Ishikawa (cell line): ENCODE measurements around the gene ATXN7.

Source experiments
- CEBPB ChIP-seq: IDR thresholded peaks from 2 replicates; pipeline ENCODE4 v1.6.1; 2012
- CREB1 ChIP-seq: IDR thresholded peaks from 2 replicates; pipeline ENCODE4 v1.6.1; 2012; ENCODE audit warnings: low read depth
- EGR1 ChIP-seq: IDR thresholded peaks from 2 replicates; pipeline ENCODE4 v1.6.1; 2012
- EP300 ChIP-seq: IDR thresholded peaks from 2 replicates; pipeline ENCODE4 v1.6.1; 2012; ENCODE audit warnings: borderline replicate concordance
- FOXM1 ChIP-seq: IDR thresholded peaks from 2 replicates; pipeline ENCODE4 v1.6.1; 2012; ENCODE audit warnings: low read depth, borderline replicate concordance
- MAX ChIP-seq: IDR thresholded peaks from 2 replicates; pipeline ENCODE4 v1.6.1; 2012
- NFIC ChIP-seq: IDR thresholded peaks from 2 replicates; pipeline ENCODE4 v1.6.1; 2012
- RAD21 ChIP-seq: IDR thresholded peaks from 2 replicates; pipeline ENCODE4 v1.6.1; 2012; ENCODE audit warnings: low read depth
- REST ChIP-seq: IDR thresholded peaks from 2 replicates; pipeline ENCODE4 v1.6.1; 2012; ENCODE audit warnings: low read depth, mild to moderate bottlenecking
- TAF1 ChIP-seq: IDR thresholded peaks from 2 replicates; pipeline ENCODE4 v1.6.1; 2012; ENCODE audit warnings: low read depth, mild to moderate bottlenecking
- TCF12 ChIP-seq: IDR thresholded peaks from 2 replicates; pipeline ENCODE4 v1.6.1; 2012; ENCODE audit warnings: low read depth
- TEAD4 ChIP-seq: IDR thresholded peaks from 2 replicates; pipeline ENCODE4 v1.6.1; 2012
- USF1 ChIP-seq: IDR thresholded peaks from 2 replicates; pipeline ENCODE4 v1.6.1; 2012
- YY1 ChIP-seq: IDR thresholded peaks from 2 replicates; pipeline ENCODE4 v1.6.1; 2012; ENCODE audit warnings: low read depth
- ZBTB7A ChIP-seq: IDR thresholded peaks from 2 replicates; pipeline ENCODE4 v1.6.1; 2012; ENCODE audit warnings: low read depth

The ATXN7 gene

GRCh38 chr3:63961891-63962290 is 98.2 kb downstream of the ATXN7 start:
- TF ChIP-seq RAD21 (peak; percentile 47), USF1 (no peak)

- TF ChIP-seq NFIC (no peak), FOXM1 (no peak)
These were observed 99.8 kb downstream of the ATXN7 start for GRCh38 chr3:63963496-63963895.

- 0 out of 2 replicates have a peak, but pooled peaks have one; percentile 15 for TF ChIP-seq NFIC
- TF ChIP-seq USF1 = no peak
- no peak for TF ChIP-seq CEBPB
- peak; percentile 59; the same call in 1 of the 2 replicates for TF ChIP-seq TEAD4
These were observed 101.2 kb downstream of the ATXN7 start for GRCh38 chr3:63964681-63965485.

- no peak for TF ChIP-seq ZBTB7A
- TF ChIP-seq EP300 = no peak
- no peak for TF ChIP-seq TEAD4
- no peak for TF ChIP-seq TCF12
- TF ChIP-seq REST = no peak
- no peak for TF ChIP-seq TAF1
- no peak for TF ChIP-seq CEBPB
- no peak for TF ChIP-seq YY1
- TF ChIP-seq USF1 = no peak
- no peak for TF ChIP-seq CREB1
- no peak for TF ChIP-seq NFIC
- no peak for TF ChIP-seq MAX
- TF ChIP-seq FOXM1 = no peak
- no peak for TF ChIP-seq EGR1
- TF ChIP-seq RAD21 = no peak
These were observed 102.3 kb downstream of the ATXN7 start for GRCh38 chr3:63966007-63966406.

GRCh38 chr3:63966871-63967270 is 103.2 kb downstream of the ATXN7 start:
- TF ChIP-seq MAX (no peak), EP300 (no peak), NFIC (no peak), ZBTB7A (no peak), TEAD4 (no peak), USF1 (no peak), REST (no peak), EGR1 (no peak), FOXM1 (no peak), CEBPB (no peak), YY1 (no peak), RAD21 (no peak), TAF1 (no peak), TCF12 (no peak), CREB1 (no peak)
